ENCODE data around the gene EML4.
"Not testable (repeated sequence)": the region's sequence is repeated elsewhere in the genome, so short reads cannot be mapped to it uniquely, and the experiment has no call there.

Gene EML4

GRCh38 chr2:42361728-42362283 lies 192.7 kb downstream of the EML4 start:
- no peak for DNase-seq

GRCh38 chr2:42363413-42363812 lies 194.3 kb downstream of the EML4 start:
- DNase-seq, result no peak

- no peak for DNase-seq
These were observed 195.5 kb downstream of the EML4 start for GRCh38 chr2:42364658-42365057.

DNA sequence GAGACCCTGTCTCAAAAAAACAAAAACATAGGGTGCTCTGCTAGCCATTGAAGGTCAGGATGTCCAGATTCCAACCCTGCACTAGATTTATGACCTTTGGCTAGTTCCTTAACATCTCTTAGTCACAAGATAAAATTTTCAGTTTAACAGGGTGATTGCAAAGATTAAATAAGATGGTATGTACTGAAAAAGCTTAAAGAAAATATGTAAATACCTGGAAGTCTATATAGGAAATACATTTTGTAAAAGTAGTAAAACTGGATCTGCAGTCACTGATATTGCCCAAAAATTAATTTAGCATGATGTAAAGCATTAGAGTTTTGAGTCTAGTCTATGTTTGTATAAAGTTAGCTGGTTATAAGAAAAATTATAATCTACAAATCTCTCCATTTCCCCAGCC lies 197.3 kb downstream of the EML4 start:
- no peak for DNase-seq

DNA sequence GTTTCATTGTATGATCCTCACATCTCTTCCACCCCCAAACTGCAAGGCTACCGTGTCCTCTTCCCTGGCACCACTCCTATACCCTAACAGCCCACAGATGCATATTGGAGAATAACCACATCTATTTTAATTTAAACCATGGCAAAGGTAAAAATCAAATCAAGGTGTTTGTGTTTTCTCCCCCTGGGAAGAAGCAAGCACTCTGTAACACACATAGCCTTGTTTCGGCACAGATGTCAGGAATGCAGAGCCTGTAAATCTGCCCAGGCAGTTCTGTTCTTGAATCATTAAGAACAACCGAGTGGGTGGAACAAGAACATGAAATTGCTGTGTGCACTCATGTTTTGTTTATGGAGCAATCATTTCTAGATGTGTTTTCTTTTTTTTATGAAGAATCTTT lies 198.7 kb downstream of the EML4 start:
- DNase-seq, result peak; percentile 56

DNA sequence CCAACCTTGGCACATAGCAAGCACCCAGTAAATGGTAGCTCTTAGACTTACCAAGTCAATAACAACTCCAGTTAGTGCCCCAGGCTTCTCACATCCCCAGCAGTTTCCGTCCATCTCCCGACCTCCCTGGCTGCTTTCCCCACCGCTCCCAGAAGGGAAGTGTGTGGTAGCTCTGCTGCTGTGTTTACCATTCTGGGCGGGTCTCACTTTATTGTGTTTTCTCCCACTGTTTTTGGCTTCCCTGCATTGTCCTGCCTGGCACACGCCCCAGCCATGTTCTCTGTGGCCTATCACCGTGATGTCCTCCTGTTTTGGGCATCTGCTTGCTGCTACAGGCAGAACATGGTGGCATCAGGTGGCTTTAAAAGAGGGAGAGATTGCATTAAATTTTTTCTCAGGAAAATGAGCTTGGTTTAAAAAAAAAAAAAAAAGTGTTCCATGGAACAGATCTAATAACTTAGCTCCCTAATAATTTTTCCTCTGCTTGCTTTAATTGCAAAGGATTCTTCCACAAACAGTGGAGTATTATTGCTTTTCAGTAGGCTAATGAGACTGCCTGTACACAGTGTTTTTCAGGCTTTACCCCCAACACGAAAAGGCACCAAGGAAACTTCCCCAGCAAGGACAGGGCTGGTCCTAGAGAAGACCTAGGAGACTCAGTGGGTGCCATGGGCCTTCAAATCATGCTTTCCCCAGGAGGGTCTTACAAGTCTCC lies 199.8 kb downstream of the EML4 start:
- DNase-seq, result no peak

DNA sequence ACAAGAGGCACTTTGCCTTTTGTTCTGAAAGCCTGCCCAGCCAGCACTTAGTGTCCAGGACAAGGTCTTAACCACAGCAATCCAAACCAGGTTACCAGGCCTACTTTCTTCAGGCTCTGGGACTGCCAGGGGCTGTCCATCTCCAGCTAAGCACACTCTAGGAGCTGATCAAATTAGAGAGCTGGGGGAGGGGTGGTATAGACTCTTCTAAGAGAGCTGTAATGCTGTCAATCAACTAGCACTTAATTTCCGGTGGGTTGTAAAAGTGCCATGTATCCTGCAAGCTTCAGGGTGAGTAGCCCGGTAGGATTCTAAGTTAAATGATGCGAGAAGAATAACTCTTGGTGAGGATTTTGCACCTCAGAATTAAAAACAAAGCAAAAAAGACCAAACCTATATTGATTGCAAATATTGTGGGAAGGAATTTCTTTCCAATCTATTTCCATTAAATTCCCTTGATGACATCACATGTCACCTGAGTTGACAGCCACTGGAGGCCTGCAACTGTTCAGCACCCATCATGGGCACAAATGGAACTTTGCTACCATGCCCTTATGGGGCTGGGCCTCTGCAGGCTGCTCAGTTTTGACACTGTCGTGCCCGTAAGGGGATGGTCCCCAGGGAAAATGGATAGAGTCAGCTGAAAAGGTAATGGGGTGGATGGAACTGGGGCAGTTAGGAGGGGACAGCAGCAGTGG lies 200.5 kb downstream of the EML4 start:
- peak; percentile 90 for DNase-seq

DNA sequence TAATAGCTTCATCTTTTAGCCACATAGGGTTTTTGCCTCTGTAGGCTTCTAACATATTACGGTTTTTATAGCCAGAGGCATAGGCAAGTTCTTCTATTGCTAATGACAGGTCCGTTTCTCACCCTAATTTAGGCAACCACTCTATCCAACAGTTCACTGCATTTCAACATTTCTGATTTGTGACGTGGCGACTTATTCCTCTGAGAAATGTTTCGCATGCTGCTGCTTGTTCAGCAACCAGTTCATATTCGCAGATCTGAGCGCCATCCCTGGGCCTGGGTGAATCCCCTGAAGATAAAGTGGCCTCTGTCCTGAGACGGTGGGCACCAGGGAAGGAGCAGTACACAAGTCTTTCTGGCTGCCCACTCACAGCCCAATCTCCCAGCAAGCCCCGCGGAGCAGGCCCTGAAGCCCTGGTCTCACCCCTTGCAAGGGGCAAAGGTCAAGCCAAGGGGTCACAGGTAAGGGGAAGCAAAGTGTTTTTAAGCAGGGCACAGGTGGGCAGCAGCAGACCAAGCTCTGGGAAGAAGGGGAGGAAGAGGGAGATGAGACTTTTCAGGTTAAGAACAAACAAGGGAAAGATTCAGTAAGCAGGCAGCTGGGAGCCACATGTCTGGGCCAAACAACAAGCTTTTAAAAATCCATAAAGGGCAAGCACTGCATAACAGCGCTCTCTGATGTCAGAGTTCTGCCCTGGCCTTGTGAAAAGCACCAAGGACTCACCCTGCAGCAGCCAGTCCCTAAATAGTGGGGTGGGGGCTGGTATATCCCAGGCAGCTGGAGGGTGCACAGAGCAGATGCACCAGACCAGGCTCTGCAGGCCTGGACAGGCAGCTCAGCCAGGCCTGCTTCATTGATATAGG lies 202.7 kb downstream of the EML4 start:
- DNase-seq, result peak; percentile 73

DNA sequence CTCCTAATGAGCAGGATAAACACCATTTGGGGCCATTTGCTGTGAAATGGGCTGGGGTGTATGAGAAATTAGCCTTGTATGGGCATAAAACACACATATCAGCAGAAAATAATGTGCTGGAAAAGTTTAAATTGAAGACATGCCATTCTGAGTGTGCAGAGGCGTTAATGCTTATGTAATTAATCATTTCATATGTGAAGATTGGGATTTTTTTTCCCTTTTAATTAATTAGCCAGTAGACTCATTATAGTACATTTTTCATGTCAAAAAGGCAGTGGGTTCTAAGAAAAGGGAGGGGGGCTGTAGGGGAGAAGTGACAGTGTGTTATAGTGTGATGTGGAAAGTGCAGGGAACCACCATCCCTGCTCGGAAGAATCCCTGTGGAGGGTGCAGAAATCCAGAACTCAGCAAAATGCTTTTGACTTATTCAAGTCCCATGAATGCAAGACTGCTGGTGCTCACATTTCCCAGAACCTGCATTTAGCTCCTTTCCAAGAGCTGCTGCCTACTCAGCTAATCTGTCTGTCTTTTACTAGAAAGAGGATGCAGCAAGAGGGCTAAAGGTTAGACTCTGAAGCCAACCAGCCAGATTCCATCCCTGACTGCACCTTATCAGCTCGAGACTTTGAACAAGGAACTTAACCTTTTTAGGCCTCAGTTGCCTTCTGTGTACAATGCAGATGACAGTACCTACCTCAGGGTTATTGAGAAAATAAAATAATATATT lies 203.5 kb downstream of the EML4 start:
- DNase-seq, result no peak

DNA sequence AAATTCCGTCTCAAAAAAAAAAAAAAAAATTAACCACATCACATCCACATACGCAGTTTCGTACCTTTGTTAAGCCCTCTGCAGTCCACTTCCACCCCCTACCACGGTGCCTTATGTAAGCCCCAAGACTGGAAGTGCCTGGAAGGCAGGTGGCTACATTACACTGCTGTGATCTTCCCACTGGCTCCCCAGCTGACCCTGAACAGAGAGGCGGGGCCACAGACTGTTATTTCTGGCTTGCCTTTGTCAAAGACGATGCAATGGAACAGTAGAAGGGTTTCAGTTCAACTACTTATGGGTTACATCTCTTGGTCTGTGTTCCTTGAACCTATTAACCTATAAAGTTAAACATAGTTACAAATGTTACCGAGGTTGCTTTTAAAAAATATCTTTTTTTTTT lies 207.6 kb downstream of the EML4 start:
- DNase-seq, result no peak

GRCh38 chr2:42378415-42378814 lies 209.3 kb downstream of the EML4 start:
- DNase-seq, result no peak

GRCh38 chr2:42380026-42380425 lies 210.9 kb downstream of the EML4 start:
- not testable (repeated sequence) for DNase-seq

DNA sequence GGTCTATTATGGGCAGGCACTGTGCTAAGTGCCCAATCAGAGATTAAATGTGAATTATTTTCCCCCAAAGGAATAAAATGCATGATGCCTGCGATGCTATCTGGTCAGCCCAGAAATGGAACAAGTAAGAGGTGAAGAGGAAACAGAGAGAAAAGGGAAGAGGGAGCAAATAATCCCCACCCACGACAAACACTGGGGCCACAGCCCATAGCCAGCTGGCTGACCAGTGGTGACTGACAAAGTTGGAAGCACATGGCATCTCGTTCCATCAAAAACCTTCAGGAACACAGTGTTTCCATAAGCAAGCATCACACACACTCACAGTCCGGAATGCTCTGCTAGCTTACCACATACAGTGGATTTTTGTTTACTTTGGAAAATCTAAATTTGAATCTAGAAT lies 213.0 kb downstream of the EML4 start:
- no peak for DNase-seq
